Neural progenitor cell (in vitro differentiated cells): ENCODE results near the gene NUP58. TPM values are rescaled to one million over a fixed set of nuclear protein-coding genes. Genes with fewer than 3 reads are reported as not detected.
A peak's percentile ranks its signal among the peaks of the same experiment; 100 is the strongest.

Experiments used
- DNase-seq: peaks from one replicate; pipeline ENCODE4 v3.0.0-alpha.2; 2016; ENCODE audit warnings: low spot score
- H2AFZ ChIP-seq: fragments of 200-600 bp; sonication (generic); replicated peaks from 2 replicates; pipeline ENCODE4 v1.6.1; 2016; ENCODE audit warnings: antibody characterized with exemption
- H3F3A ChIP-seq: fragments of 200-600 bp; sonication (generic); 2 replicates; pipeline ENCODE4 v1.6.1; 2016; ENCODE audit warnings: antibody characterized with exemption, low read depth
- H3K27ac ChIP-seq: fragments of 200-600 bp; sonication (generic); 2 replicates; pipeline ENCODE4 v1.5.1; 2016; ENCODE audit warnings: mild to moderate bottlenecking
- H3K27me3 ChIP-seq: fragments of 200-600 bp; sonication (generic); 2 replicates; pipeline ENCODE4 v1.6.1; 2016; ENCODE audit warnings: mild to moderate bottlenecking, moderate library complexity
- H3K36me3 ChIP-seq: fragments of 200-600 bp; sonication (generic); 2 replicates; pipeline ENCODE4 v1.5.1; 2016
- H3K4me1 ChIP-seq: fragments of 200-600 bp; sonication (generic); 2 replicates; pipeline ENCODE4 v1.6.1; 2016; ENCODE audit warnings: mixed run types
- H3K4me2 ChIP-seq: fragments of 200-600 bp; sonication (generic); 2 replicates; pipeline ENCODE4 v1.6.1; 2016
- H3K4me3 ChIP-seq: fragments of 200-600 bp; sonication (generic); 2 replicates; pipeline ENCODE4 v1.5.1; 2016
- H3K79me2 ChIP-seq: fragments of 200-600 bp; sonication (generic); 2 replicates; pipeline ENCODE4 v1.6.1; 2016; ENCODE audit warnings: low read depth
- H3K9ac ChIP-seq: fragments of 200-600 bp; sonication (generic); 2 replicates; pipeline ENCODE4 v1.6.1; 2016
- H3K9me3 ChIP-seq: fragments of 200-600 bp; sonication (generic); 2 replicates; pipeline ENCODE4 v1.5.1; 2016; ENCODE audit warnings: low read depth
- H4K20me1 ChIP-seq: fragments of 200-600 bp; sonication (generic); 2 replicates; pipeline ENCODE4 v1.6.1; 2016; ENCODE audit warnings: low read depth
- H3K27ac Mint-ChIP-seq: 3 replicates; pipeline ENCODE4 v1.8.0; 2021; ENCODE audit warnings: mixed read lengths
- H3K27me3 Mint-ChIP-seq: 2 replicates; pipeline ENCODE4 v1.8.0; 2022; ENCODE audit warnings: low read depth, mild to moderate bottlenecking, inconsistent platforms, moderate library complexity, mixed read lengths; ENCODE audit not compliant: insufficient read depth
- H3K36me3 Mint-ChIP-seq: 3 replicates; pipeline ENCODE4 v1.8.0; 2021; ENCODE audit warnings: mixed read lengths
- H3K4me1 Mint-ChIP-seq: 3 replicates; pipeline ENCODE4 v1.8.0; 2021; ENCODE audit warnings: mixed read lengths
- H3K4me3 Mint-ChIP-seq: 3 replicates; pipeline ENCODE4 v1.8.0; 2021; ENCODE audit warnings: mild to moderate bottlenecking, moderate library complexity, mixed read lengths
- H3K9me3 Mint-ChIP-seq: 3 replicates; pipeline ENCODE4 v1.8.0; 2020; ENCODE audit warnings: mixed read lengths
- EZH2 ChIP-seq: fragments of 200-600 bp; sonication (generic); IDR thresholded peaks from 2 replicates; pipeline ENCODE4 v1.6.1; 2017; ENCODE audit warnings: antibody characterized with exemption, mild to moderate bottlenecking, moderate library complexity
- EZH2phosphoT487 ChIP-seq: fragments of 200-600 bp; sonication (generic); IDR thresholded peaks from 2 replicates; pipeline ENCODE4 v1.6.1; 2017; ENCODE audit warnings: antibody characterized with exemption
- total RNA-seq: library from RNA; depleted of rRNA; stranded (reverse); fragments of >200 nt; gene quantifications from 2 replicates; pipeline ENCODE4 v1.2.3, GENCODE V29; 2015; ENCODE audit warnings: low replicate concordance
- TF ChIP-seq, protein P1 (sequence below): fragments of 200-600 bp; sonication (generic); IDR thresholded peaks from 2 replicates; pipeline ENCODE4 v1.5.1; 2017; ENCODE audit warnings: antibody characterized with exemption, mild to moderate bottlenecking

The NUP58 gene
- total RNA-seq, 1 donor from 2014 or later, result 138 TPM

DNA sequence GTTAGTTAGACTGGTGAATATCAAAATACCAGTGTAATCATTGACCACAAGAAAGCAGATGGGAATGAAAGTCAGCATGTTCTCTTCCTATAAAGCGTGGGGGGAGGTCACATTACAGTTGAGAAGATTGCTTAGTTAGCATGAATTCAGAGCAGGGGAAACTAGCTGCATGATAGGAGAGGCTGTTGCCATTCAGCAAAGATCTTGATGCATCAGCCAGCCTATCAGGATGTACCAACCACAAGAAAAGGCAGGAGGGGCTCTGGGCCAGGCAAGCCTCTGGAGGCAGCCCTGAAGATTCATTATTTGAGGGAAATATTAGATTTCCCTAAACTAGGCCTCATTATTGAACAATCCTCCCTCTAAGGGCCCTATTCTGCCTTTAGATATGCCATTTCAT is 9.1 kb upstream of the NUP58 start:
- Mint-ChIP-seq H3K4me3 (no peak overlapping the region), H3K27me3 (peaks cover 2% of the 10 kb centered on the region), H3K27ac (no peak overlapping the region), H3K4me1 (peaks cover 3% of the 10 kb centered on the region), H3K9me3 (no peaks in the 10 kb centered on the region), H3K36me3 (no peaks in the 10 kb centered on the region)
- DNase-seq, result no peak
- Histone ChIP-seq H3K4me1 (no peaks in the 10 kb centered on the region), H3F3A (no peaks in the 10 kb centered on the region), H3K79me2 (no peaks in the 10 kb centered on the region), H3K9ac (no peak overlapping the region), H3K27me3 (peaks cover 62% of the 10 kb centered on the region), H3K4me3 (no peak overlapping the region), H3K27ac (no peak overlapping the region), H4K20me1 (no peaks in the 10 kb centered on the region), H2AFZ (peak overlapping the region; percentile 91), H3K9me3 (no peaks in the 10 kb centered on the region), H3K36me3 (no peaks in the 10 kb centered on the region), H3K4me2 (no peak overlapping the region)
- no peak for TF ChIP-seq EZH2
- TF ChIP-seq, protein P1, sequence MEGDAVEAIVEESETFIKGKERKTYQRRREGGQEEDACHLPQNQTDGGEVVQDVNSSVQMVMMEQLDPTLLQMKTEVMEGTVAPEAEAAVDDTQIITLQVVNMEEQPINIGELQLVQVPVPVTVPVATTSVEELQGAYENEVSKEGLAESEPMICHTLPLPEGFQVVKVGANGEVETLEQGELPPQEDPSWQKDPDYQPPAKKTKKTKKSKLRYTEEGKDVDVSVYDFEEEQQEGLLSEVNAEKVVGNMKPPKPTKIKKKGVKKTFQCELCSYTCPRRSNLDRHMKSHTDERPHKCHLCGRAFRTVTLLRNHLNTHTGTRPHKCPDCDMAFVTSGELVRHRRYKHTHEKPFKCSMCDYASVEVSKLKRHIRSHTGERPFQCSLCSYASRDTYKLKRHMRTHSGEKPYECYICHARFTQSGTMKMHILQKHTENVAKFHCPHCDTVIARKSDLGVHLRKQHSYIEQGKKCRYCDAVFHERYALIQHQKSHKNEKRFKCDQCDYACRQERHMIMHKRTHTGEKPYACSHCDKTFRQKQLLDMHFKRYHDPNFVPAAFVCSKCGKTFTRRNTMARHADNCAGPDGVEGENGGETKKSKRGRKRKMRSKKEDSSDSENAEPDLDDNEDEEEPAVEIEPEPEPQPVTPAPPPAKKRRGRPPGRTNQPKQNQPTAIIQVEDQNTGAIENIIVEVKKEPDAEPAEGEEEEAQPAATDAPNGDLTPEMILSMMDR, result no peak
- no peak for TF ChIP-seq EZH2phosphoT487

DNA sequence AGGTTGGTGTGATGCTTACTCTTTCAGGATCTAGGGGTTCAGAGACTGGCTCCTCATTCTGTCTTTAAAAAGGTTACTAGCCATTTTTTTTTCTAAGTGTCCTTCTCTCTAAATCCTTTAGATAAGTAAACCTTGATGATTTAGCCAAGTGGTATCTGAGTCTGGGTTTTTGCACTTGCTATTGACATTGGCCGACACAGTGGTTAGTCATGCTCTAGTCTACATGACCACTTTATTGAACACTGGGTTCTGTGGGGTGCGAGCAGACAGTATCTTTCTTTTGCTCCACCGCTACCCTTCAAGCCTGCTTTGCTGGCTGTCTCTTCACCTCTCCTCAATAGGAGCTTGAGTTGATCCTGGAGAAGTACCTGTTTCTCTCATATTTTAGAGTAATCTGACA is 6.2 kb upstream of the NUP58 start:
- Histone ChIP-seq H3K36me3 (no peaks in the 10 kb centered on the region), H2AFZ (no peak overlapping the region), H4K20me1 (no peaks in the 10 kb centered on the region), H3K4me2 (no peak overlapping the region), H3K9me3 (no peaks in the 10 kb centered on the region), H3K9ac (no peak overlapping the region), H3F3A (no peaks in the 10 kb centered on the region), H3K4me1 (no peaks in the 10 kb centered on the region), H3K79me2 (no peaks in the 10 kb centered on the region), H3K27me3 (peaks cover 64% of the 10 kb centered on the region), H3K4me3 (no peak overlapping the region), H3K27ac (no peak overlapping the region)
- peaks cover 3% of the 10 kb centered on the region for H3K4me1 Mint-ChIP-seq
- H3K9me3 Mint-ChIP-seq, result no peaks in the 10 kb centered on the region
- H3K4me3 Mint-ChIP-seq, result no peak overlapping the region
- H3K36me3 Mint-ChIP-seq, result no peaks in the 10 kb centered on the region
- H3K27me3 Mint-ChIP-seq, result peaks cover 2% of the 10 kb centered on the region
- no peak for DNase-seq
- no peak for TF ChIP-seq EZH2phosphoT487
- TF ChIP-seq EZH2, result no peak
- TF ChIP-seq, protein P1, result no peak
- no peak overlapping the region for H3K27ac Mint-ChIP-seq

DNA sequence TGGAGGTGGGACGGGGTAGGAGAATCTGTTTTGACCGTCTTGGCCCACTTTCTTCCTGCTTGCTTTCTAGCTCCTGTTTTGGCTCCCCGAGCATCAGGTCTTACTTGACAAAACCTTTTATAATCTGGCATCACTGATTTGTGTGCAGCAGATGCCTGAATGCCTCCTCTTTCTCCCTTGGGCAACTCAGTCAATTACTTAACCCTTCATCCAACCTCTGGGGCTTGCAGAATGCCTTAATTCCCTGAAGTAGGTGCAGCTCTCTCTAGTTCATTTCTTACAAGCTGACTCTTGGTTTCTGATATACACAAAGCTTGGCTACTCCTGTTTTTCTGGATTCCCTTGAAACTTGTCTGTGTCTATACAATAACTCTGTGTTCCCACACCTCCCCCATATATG is 5.7 kb upstream of the NUP58 start:
- Mint-ChIP-seq H3K36me3 (no peaks in the 10 kb centered on the region), H3K27me3 (peaks cover 2% of the 10 kb centered on the region), H3K9me3 (no peaks in the 10 kb centered on the region), H3K27ac (no peak overlapping the region), H3K4me1 (peaks cover 3% of the 10 kb centered on the region), H3K4me3 (no peak overlapping the region)
- Histone ChIP-seq H3K27ac (no peak overlapping the region), H3K36me3 (no peaks in the 10 kb centered on the region), H3K79me2 (no peaks in the 10 kb centered on the region), H3K27me3 (peaks cover 59% of the 10 kb centered on the region), H3K9me3 (no peaks in the 10 kb centered on the region), H4K20me1 (no peaks in the 10 kb centered on the region), H3F3A (no peaks in the 10 kb centered on the region), H3K4me2 (no peak overlapping the region), H2AFZ (no peak overlapping the region), H3K4me1 (no peaks in the 10 kb centered on the region), H3K4me3 (no peak overlapping the region), H3K9ac (no peak overlapping the region)
- no peak for DNase-seq
- TF ChIP-seq EZH2phosphoT487 (no peak), EZH2 (no peak)
- TF ChIP-seq, protein P1, result no peak
